Liver (tissue), 9 donors: ENCODE data around the gene TBRG4. TPM values are rescaled to one million over a fixed set of nuclear protein-coding genes. Genes with fewer than 3 reads are reported as not detected.

ENCODE experiments used
- DNase-seq: peaks from one replicate; pipeline ENCODE4 v3.0.0-alpha.2; 2017; ENCODE audit warnings: low spot score
- H3K27ac ChIP-seq, 2 donors: one replicate each; pipeline ENCODE4 v1.7.0; 2013; ENCODE audit warnings: inconsistent platforms in 2 of 2, low read length in 2 of 2, control low read depth in 1 of 2, low read depth in 1 of 2, mild to moderate bottlenecking in 1 of 2
- H3K27me3 ChIP-seq, 4 donors: one replicate each; pipeline versions ENCODE4 v1.6.1 to v1.7.0; 2013; ENCODE audit warnings: low read length in 3 of 4, inconsistent platforms in 1 of 4, mild to moderate bottlenecking in 1 of 4, moderate library complexity in 1 of 4; ENCODE audit not compliant: control insufficient read depth in 4 of 4, insufficient read depth in 4 of 4
- H3K36me3 ChIP-seq, 4 donors: one replicate each; pipeline versions ENCODE4 v1.6.1 to v1.7.0; 2013; ENCODE audit warnings: low read length in 3 of 4, mild to moderate bottlenecking in 3 of 4, low read depth in 1 of 4, moderate library complexity in 1 of 4; ENCODE audit not compliant: control insufficient read depth in 4 of 4, insufficient read depth in 3 of 4
- H3K4me1 ChIP-seq, 4 donors: one replicate each; pipeline versions ENCODE4 v1.6.1 to v1.7.0; 2013; ENCODE audit warnings: low read length in 3 of 4, mild to moderate bottlenecking in 3 of 4, moderate library complexity in 1 of 4; ENCODE audit not compliant: control insufficient read depth in 4 of 4, insufficient read depth in 4 of 4
- H3K4me3 ChIP-seq, 3 donors: one replicate each; pipeline versions ENCODE4 v1.6.1 to v1.7.0; 2013; ENCODE audit warnings: low read length in 3 of 3, control low read depth in 1 of 3, low read depth in 1 of 3, mild to moderate bottlenecking in 1 of 3
- H3K9ac ChIP-seq, 2 donors: one replicate each; pipeline ENCODE4 v1.7.0; 2013; ENCODE audit warnings: low read length in 2 of 2, mild to moderate bottlenecking in 2 of 2, moderate library complexity in 2 of 2, control low read depth in 1 of 2, low read depth in 1 of 2
- H3K9me3 ChIP-seq, 4 donors: one replicate each; pipeline versions ENCODE4 v1.6.1 to v1.7.0; 2013; ENCODE audit warnings: low read length in 3 of 4; ENCODE audit not compliant: control insufficient read depth in 4 of 4
- EGR1 ChIP-seq, 2 donors: IDR thresholded peaks; 2 replicates each; pipeline ENCODE4 v1.6.1; 2016 to 2018; ENCODE audit warnings: antibody characterized with exemption in 2 of 2, low read depth in 2 of 2
- FOXA1 ChIP-seq: IDR thresholded peaks from 2 replicates; pipeline ENCODE4 v1.6.1; 2016; ENCODE audit warnings: antibody characterized with exemption
- FOXA2 ChIP-seq: IDR thresholded peaks from 2 replicates; pipeline ENCODE4 v1.6.1; 2016; ENCODE audit warnings: antibody characterized with exemption
- GABPA ChIP-seq, 2 donors: IDR thresholded peaks in 1 of 2; conservative IDR thresholded peaks in 1 of 2; 2 replicates each; pipeline ENCODE4 v1.6.1; 2016; ENCODE audit warnings: antibody characterized with exemption in 2 of 2, mild to moderate bottlenecking in 1 of 2, moderate library complexity in 1 of 2
- HNF4A ChIP-seq, 2 donors: conservative IDR thresholded peaks; 2 replicates each; pipeline ENCODE4 v1.6.1; 2016; ENCODE audit warnings: antibody characterized with exemption in 2 of 2, mild to moderate bottlenecking in 2 of 2
- HNF4G ChIP-seq: IDR thresholded peaks from 2 replicates; pipeline ENCODE4 v1.6.1; 2016; ENCODE audit warnings: antibody characterized with exemption
- JUND ChIP-seq, 2 donors: IDR thresholded peaks; 2 replicates each; pipeline ENCODE4 v1.6.1; 2016; ENCODE audit warnings: antibody characterized with exemption in 2 of 2
- NR2F2 ChIP-seq: IDR thresholded peaks from 2 replicates; pipeline ENCODE4 v1.6.1; 2016; ENCODE audit warnings: antibody characterized with exemption
- RAD21 ChIP-seq, 2 donors: IDR thresholded peaks; 2 replicates each; pipeline ENCODE4 v1.6.1; 2016; ENCODE audit warnings: antibody characterized with exemption in 2 of 2, mild to moderate bottlenecking in 2 of 2
- SP1 ChIP-seq: IDR thresholded peaks from 2 replicates; pipeline ENCODE4 v1.6.1; 2018; ENCODE audit warnings: antibody characterized with exemption, mild to moderate bottlenecking
- TAF1 ChIP-seq: conservative IDR thresholded peaks from 2 replicates; pipeline ENCODE4 v1.6.1; 2016; ENCODE audit warnings: antibody characterized with exemption, mild to moderate bottlenecking
- YY1 ChIP-seq: IDR thresholded peaks from 2 replicates; pipeline ENCODE4 v1.6.1; 2016; ENCODE audit warnings: antibody characterized with exemption, mild to moderate bottlenecking
- WGBS: extraction: QIAGEN DNeasy Blood & Tissue Kit; methylation state at CpG from one replicate; pipeline ENCODE4 v1.1.7; 2013; 5-methylcytosine and 5-hydroxymethylcytosine counted together
- polyA plus RNA-seq, 2 donors: library from polyadenylated mRNA; stranded (reverse) in 1 of 2; unstranded in 1 of 2; fragments of 200-250 nt in 1 of 2; fragments of >200 nt in 1 of 2; fragmentation: Nextera tagmentation in 1 of 2; extraction: Ambion mirVana in 1 of 2; gene quantifications; one replicate each; pipeline versions ENCODE4 v1.2.1 to v1.2.3, GENCODE V29; 2013 to 2015
- total RNA-seq, 2 donors: library from RNA; depleted of rRNA; stranded (reverse); fragments of >200 nt; gene quantifications; one replicate each; pipeline ENCODE4 v1.2.3, GENCODE V29; 2014
- TF ChIP-seq, protein P1 (sequence below): IDR thresholded peaks from 2 replicates; pipeline ENCODE4 v1.6.1; 2016; ENCODE audit warnings: antibody characterized with exemption
- TF ChIP-seq, protein P2 (sequence below): IDR thresholded peaks from 2 replicates; pipeline ENCODE4 v1.6.1; 2016; ENCODE audit warnings: antibody characterized with exemption
- TF ChIP-seq, protein P3 (sequence below): fragments of 150-350 bp; IDR thresholded peaks from 2 replicates; pipeline ENCODE4 v1.5.1; 2017; ENCODE audit warnings: improper control_type of control experiment, low read depth, low read length; ENCODE audit not compliant: missing input control
- TF ChIP-seq, protein P4 (sequence below): IDR thresholded peaks from 2 replicates; pipeline ENCODE4 v1.6.1; 2016; ENCODE audit warnings: antibody characterized with exemption, mild to moderate bottlenecking
- donor health status: healthy.
- donor health status: healthy.
- donor health status: healthy.
- donor health status: healthy.
- donor health status: healthy.

Gene TBRG4
- total and polyA plus RNA-seq, 4 donors = 30.3 to 47.6 (median 38.2) TPM

DNA sequence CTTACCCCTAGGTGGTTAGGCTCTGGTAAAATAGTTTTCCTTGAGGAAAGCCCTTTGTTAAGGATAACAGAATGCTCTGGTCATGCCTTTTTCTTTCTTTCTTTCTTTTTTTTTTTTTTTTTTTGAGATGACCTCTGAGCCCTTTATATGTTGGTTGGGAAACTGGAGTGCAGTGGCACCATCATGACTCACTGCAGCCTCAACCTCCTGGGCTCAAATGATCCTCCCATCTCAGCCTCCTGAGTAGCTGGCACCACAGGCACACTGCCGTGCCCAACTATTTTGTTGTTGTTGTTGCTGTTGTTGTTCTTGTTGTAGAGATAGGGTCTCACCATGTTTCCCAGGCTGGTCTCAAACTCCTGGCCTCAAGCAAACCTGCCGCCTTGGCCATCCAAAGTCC is 50.1 kb downstream of the TBRG4 start:
- no peak for DNase-seq
- TF ChIP-seq, protein P1, sequence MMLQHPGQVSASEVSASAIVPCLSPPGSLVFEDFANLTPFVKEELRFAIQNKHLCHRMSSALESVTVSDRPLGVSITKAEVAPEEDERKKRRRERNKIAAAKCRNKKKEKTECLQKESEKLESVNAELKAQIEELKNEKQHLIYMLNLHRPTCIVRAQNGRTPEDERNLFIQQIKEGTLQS = no peak
- no peak for TF ChIP-seq GABPA (IDR thresholded peaks at IDR 0.05 in 1 of 2, conservative IDR thresholded peaks at IDR 0.05 in 1 of 2)
- TF ChIP-seq EGR1 (IDR thresholded peaks at IDR 0.05; ENCODE audit: low read depth in 2 of 2) = no peak
- TF ChIP-seq, protein P2, sequence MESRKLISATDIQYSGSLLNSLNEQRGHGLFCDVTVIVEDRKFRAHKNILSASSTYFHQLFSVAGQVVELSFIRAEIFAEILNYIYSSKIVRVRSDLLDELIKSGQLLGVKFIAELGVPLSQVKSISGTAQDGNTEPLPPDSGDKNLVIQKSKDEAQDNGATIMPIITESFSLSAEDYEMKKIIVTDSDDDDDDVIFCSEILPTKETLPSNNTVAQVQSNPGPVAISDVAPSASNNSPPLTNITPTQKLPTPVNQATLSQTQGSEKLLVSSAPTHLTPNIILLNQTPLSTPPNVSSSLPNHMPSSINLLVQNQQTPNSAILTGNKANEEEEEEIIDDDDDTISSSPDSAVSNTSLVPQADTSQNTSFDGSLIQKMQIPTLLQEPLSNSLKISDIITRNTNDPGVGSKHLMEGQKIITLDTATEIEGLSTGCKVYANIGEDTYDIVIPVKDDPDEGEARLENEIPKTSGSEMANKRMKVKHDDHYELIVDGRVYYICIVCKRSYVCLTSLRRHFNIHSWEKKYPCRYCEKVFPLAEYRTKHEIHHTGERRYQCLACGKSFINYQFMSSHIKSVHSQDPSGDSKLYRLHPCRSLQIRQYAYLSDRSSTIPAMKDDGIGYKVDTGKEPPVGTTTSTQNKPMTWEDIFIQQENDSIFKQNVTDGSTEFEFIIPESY = no peak
- TF ChIP-seq HNF4G = no peak
- TF ChIP-seq HNF4A (conservative IDR thresholded peaks at IDR 0.05) = no peak
- TF ChIP-seq RAD21 (IDR thresholded peaks at IDR 0.05) = no peak
- TF ChIP-seq FOXA2 = no peak
- TF ChIP-seq FOXA1 = no peak
- H3K9ac ChIP-seq = no peak overlapping the region

DNA sequence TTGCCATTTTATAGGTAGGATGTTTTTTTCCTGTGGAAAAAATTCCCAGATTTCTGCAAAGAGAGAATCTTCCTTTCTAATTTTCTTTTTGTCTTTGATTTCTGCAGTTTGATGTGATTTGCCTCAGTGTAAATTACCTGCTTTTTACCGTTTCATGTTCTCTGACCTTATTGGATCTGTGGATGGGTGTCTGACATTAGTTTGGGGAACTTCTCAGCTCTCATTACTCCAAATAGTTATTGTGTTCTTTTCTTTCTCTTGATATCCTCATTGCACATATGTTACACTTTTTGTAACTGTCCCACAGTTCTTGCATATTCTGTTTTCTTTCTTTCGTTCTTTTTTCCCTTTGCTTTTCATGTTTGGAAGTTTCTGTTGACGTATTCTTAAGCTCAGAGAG is 51.2 kb downstream of the TBRG4 start:
- DNase-seq = no peak
- Histone ChIP-seq H3K36me3 (peaks cover 2 to 22% (median 13%) of the 10 kb centered on the region in 4 donors), H3K9ac (no peak overlapping the region), H3K4me1 (peaks cover 0 to 3% (median 0%) of the 10 kb centered on the region in 4 donors), H3K27ac (no peak overlapping the region), H3K9me3 (no peaks in the 10 kb centered on the region), H3K27me3 (no peaks in the 10 kb centered on the region), H3K4me3 (no peak overlapping the region)
- no peak for TF ChIP-seq RAD21 (IDR thresholded peaks at IDR 0.05)
- TF ChIP-seq, protein P1 = no peak
- TF ChIP-seq SP1 = no peak
- no peak for TF ChIP-seq JUND (IDR thresholded peaks at IDR 0.05)
- TF ChIP-seq HNF4A (conservative IDR thresholded peaks at IDR 0.05) = no peak
- TF ChIP-seq GABPA (IDR thresholded peaks at IDR 0.05 in 1 of 2, conservative IDR thresholded peaks at IDR 0.05 in 1 of 2) = no peak
- TF ChIP-seq FOXA2 = no peak
- no peak for TF ChIP-seq HNF4G
- TF ChIP-seq, protein P3, sequence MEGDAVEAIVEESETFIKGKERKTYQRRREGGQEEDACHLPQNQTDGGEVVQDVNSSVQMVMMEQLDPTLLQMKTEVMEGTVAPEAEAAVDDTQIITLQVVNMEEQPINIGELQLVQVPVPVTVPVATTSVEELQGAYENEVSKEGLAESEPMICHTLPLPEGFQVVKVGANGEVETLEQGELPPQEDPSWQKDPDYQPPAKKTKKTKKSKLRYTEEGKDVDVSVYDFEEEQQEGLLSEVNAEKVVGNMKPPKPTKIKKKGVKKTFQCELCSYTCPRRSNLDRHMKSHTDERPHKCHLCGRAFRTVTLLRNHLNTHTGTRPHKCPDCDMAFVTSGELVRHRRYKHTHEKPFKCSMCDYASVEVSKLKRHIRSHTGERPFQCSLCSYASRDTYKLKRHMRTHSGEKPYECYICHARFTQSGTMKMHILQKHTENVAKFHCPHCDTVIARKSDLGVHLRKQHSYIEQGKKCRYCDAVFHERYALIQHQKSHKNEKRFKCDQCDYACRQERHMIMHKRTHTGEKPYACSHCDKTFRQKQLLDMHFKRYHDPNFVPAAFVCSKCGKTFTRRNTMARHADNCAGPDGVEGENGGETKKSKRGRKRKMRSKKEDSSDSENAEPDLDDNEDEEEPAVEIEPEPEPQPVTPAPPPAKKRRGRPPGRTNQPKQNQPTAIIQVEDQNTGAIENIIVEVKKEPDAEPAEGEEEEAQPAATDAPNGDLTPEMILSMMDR = no peak
- no peak for TF ChIP-seq FOXA1
- no peak for TF ChIP-seq YY1
- 96% methylated on average over 3 of the region's 3 CpGs for WGBS

More for the DNA sequence above, 50.1 kb downstream of the TBRG4 start:
- Histone ChIP-seq H3K27ac (no peak overlapping the region), H3K9me3 (no peaks in the 10 kb centered on the region), H3K36me3 (peaks cover 6 to 27% (median 19%) of the 10 kb centered on the region in 4 donors), H3K27me3 (no peaks in the 10 kb centered on the region), H3K4me1 (peaks cover 0 to 3% (median 0%) of the 10 kb centered on the region in 4 donors), H3K4me3 (no peak overlapping the region)
- WGBS = 98% methylated on average over 2 of the region's 2 CpGs

DNA sequence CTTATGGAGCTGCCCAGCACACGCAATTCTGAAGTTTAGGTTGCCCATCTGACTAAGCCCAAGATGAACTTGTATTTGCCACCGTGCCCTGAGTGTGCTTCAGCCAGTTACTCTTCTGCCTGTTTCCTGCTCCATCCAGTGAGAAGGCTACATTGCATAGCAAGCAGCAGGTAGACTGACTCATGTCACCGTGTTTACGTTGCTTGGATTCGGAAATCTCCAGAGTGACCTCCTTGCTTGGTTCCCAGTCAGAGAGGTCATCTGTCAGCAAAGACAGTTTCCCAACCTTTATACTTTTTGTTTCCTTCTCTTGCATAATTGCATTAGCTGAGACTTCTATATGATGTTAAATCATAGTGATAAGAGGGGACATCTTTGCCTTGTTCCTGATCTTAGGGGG is 53.6 kb downstream of the TBRG4 start:
- Histone ChIP-seq H3K27ac (no peak overlapping the region), H3K4me3 (no peak overlapping the region), H3K36me3 (peaks cover 0 to 7% (median 2%) of the 10 kb centered on the region in 4 donors), H3K9me3 (no peaks in the 10 kb centered on the region), H3K4me1 (peaks cover 0 to 3% (median 0%) of the 10 kb centered on the region in 4 donors), H3K9ac (no peak overlapping the region), H3K27me3 (no peaks in the 10 kb centered on the region)
- TF ChIP-seq HNF4A (conservative IDR thresholded peaks at IDR 0.05) = no peak
- TF ChIP-seq, protein P2 = no peak
- no peak for TF ChIP-seq JUND (IDR thresholded peaks at IDR 0.05)
- TF ChIP-seq, protein P4, sequence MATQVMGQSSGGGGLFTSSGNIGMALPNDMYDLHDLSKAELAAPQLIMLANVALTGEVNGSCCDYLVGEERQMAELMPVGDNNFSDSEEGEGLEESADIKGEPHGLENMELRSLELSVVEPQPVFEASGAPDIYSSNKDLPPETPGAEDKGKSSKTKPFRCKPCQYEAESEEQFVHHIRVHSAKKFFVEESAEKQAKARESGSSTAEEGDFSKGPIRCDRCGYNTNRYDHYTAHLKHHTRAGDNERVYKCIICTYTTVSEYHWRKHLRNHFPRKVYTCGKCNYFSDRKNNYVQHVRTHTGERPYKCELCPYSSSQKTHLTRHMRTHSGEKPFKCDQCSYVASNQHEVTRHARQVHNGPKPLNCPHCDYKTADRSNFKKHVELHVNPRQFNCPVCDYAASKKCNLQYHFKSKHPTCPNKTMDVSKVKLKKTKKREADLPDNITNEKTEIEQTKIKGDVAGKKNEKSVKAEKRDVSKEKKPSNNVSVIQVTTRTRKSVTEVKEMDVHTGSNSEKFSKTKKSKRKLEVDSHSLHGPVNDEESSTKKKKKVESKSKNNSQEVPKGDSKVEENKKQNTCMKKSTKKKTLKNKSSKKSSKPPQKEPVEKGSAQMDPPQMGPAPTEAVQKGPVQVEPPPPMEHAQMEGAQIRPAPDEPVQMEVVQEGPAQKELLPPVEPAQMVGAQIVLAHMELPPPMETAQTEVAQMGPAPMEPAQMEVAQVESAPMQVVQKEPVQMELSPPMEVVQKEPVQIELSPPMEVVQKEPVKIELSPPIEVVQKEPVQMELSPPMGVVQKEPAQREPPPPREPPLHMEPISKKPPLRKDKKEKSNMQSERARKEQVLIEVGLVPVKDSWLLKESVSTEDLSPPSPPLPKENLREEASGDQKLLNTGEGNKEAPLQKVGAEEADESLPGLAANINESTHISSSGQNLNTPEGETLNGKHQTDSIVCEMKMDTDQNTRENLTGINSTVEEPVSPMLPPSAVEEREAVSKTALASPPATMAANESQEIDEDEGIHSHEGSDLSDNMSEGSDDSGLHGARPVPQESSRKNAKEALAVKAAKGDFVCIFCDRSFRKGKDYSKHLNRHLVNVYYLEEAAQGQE = no peak
- no peak for TF ChIP-seq NR2F2
- TF ChIP-seq YY1 = no peak
- no peak for TF ChIP-seq FOXA1
- no peak for TF ChIP-seq FOXA2
- TF ChIP-seq EGR1 (IDR thresholded peaks at IDR 0.05; ENCODE audit: low read depth in 2 of 2) = no peak
- TF ChIP-seq RAD21 (IDR thresholded peaks at IDR 0.05) = no peak
- TF ChIP-seq TAF1 = no peak
- TF ChIP-seq SP1 = no peak
- no peak for DNase-seq
- 83% methylated on average over 5 of the region's 5 CpGs for WGBS
